Mesendoderm (in vitro differentiated cells): Measurements from ENCODE around the gene ME2.
"Not testable (repeated sequence)": the region's sequence is repeated elsewhere in the genome, so short reads cannot be mapped to it uniquely, and the experiment has no call there.

Experiments
- DNase-seq: peaks from one replicate; pipeline ENCODE4 v3.0.0; 2013
- H2AK5ac ChIP-seq: 2 replicates; pipeline ENCODE4 v1.6.1; 2013; ENCODE audit warnings: low read length, inconsistent platforms
- H2BK120ac ChIP-seq: 2 replicates; pipeline ENCODE4 v1.6.1; 2013; ENCODE audit warnings: low read depth, mild to moderate bottlenecking, low read length, moderate library complexity, mixed read lengths
- H2BK15ac ChIP-seq: replicated peaks from 2 replicates; pipeline ENCODE4 v1.6.1; 2013; ENCODE audit warnings: low read depth, mild to moderate bottlenecking, moderate library complexity
- H2BK5ac ChIP-seq: 2 replicates; pipeline ENCODE4 v1.6.1; 2013; ENCODE audit warnings: low read length, inconsistent platforms
- H3K18ac ChIP-seq: 2 replicates; pipeline ENCODE4 v1.6.1; 2013; ENCODE audit warnings: mild to moderate bottlenecking, low read length, mixed read lengths
- H3K23ac ChIP-seq: one replicate; pipeline ENCODE4 v1.6.1; 2013; ENCODE audit warnings: low read length
- H3K27ac ChIP-seq: 2 replicates; pipeline ENCODE4 v1.5.1; 2013; ENCODE audit warnings: low read depth, mild to moderate bottlenecking, inconsistent platforms, low read length, moderate library complexity
- H3K27me3 ChIP-seq: 2 replicates; pipeline ENCODE4 v1.6.1; 2013; ENCODE audit warnings: low read length, control low read depth, mild to moderate bottlenecking, inconsistent platforms; ENCODE audit not compliant: insufficient read depth, poor library complexity
- H3K36me3 ChIP-seq: 2 replicates; pipeline ENCODE4 v1.6.1; 2013; ENCODE audit warnings: low read length, inconsistent platforms; ENCODE audit not compliant: control insufficient read depth, insufficient read depth
- H3K4ac ChIP-seq: one replicate; pipeline ENCODE4 v1.6.1; 2013; ENCODE audit warnings: low read depth, mild to moderate bottlenecking, low read length, moderate library complexity
- H3K4me1 ChIP-seq: 2 replicates; pipeline ENCODE4 v1.6.1; 2013; ENCODE audit warnings: low read depth, low read length, inconsistent platforms; ENCODE audit not compliant: control insufficient read depth
- H3K4me2 ChIP-seq: 2 replicates; pipeline ENCODE4 v1.6.1; 2013; ENCODE audit warnings: low read length
- H3K4me3 ChIP-seq: 2 replicates; pipeline ENCODE4 v1.5.1; 2013; ENCODE audit warnings: mild to moderate bottlenecking, low read length
- H3K56ac ChIP-seq: one replicate; pipeline ENCODE4 v1.6.1; 2013; ENCODE audit warnings: low read length
- H3K79me1 ChIP-seq: 2 replicates; pipeline ENCODE4 v1.6.1; 2013; ENCODE audit warnings: low read length, inconsistent platforms
- H3K79me2 ChIP-seq: 2 replicates; pipeline ENCODE4 v1.6.1; 2013; ENCODE audit warnings: mild to moderate bottlenecking, low read length; ENCODE audit not compliant: control insufficient read depth, insufficient read depth
- H3K9ac ChIP-seq: 2 replicates; pipeline ENCODE4 v1.6.1; 2013; ENCODE audit warnings: low read length, inconsistent platforms
- H4K5ac ChIP-seq: one replicate; pipeline ENCODE4 v1.6.1; 2013; ENCODE audit warnings: low read length
- H4K8ac ChIP-seq: one replicate; pipeline ENCODE4 v1.6.1; 2013; ENCODE audit warnings: low read depth, mild to moderate bottlenecking, control low read depth, low read length, moderate library complexity
- WGBS: extraction: QIAGEN DNeasy Blood & Tissue Kit; methylation state at CpG from one replicate; pipeline ENCODE4 v1.1.7; 2013; ENCODE audit warnings: low lambda C conversion rate, missing lambda C conversion rate; ENCODE audit not compliant: insufficient coverage; ENCODE audit errors: extremely low coverage; 5-methylcytosine and 5-hydroxymethylcytosine counted together

The ME2 gene

DNA sequence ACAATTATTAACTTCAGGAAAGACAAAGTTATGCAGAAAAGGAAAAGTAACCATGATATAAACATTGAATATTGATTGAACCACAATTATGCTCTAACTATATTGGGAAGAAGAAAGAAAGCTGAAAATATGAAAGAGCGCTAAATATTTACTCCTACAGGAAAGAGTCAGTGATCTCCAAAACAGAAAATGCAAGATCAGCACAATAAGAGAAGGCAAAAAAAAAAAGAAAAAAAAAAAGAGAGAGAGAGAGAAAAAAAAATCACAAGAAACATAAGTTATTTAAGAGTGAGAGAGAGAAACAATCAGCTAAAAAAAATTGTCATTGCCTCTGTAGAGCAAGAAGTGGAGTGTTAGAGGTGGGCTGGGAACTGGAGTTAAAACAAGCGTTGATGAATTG is 60.0 kb downstream of the ME2 start:
- Histone ChIP-seq H3K9ac (no peak overlapping the region), H3K79me2 (no peaks in the 10 kb centered on the region), H3K27me3 (no peaks in the 10 kb centered on the region), H2BK5ac (no peak overlapping the region), H3K4me3 (no peak overlapping the region), H3K23ac (no peak overlapping the region), H3K4ac (no peak overlapping the region), H3K18ac (no peak overlapping the region), H3K56ac (no peak overlapping the region), H4K8ac (no peak overlapping the region), H3K4me2 (no peak overlapping the region), H4K5ac (no peak overlapping the region), H3K4me1 (no peaks in the 10 kb centered on the region), H3K27ac (no peak overlapping the region), H2BK15ac (no peak overlapping the region), H3K36me3 (no peaks in the 10 kb centered on the region), H3K79me1 (no peaks in the 10 kb centered on the region), H2BK120ac (no peak overlapping the region), H2AK5ac (no peak overlapping the region)
- WGBS, result no CpG with 5 or more reads among the region's 2 CpGs
- no peak for DNase-seq

DNA sequence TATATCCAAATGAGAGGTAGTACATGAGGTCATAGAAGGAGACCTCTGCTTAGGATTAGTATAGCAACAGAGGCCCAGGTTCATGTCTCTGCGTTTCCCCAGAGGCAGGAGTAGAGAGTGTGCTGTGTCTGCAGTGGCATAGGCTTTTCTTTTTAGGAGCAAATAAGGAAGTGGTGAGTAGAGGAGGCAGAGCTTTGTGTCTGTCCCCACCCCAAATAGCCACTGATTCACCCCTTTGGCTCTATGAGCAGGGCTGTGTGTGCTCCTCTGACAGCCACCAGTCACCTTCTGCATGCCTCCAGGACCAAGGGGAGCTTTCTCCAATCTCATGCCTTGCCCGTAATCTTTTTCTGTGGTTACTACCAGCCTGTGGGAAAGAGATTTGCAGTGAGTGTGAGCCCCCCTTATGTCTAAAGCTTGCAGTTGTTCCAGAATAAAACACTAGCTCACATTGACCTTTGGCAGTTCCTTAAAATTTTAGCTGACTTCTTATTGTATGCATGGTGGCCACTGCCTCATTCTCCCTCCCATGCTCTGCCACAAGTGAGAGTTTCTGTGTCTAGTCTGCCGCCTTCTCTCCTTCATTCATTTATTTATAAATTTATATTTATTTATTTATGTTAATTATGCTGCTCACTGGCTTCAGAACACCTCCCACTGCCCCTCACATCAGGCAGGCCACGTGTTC is 65.5 kb downstream of the ME2 start:
- H3K23ac ChIP-seq, result no peak overlapping the region
- no peaks in the 10 kb centered on the region for H3K36me3 ChIP-seq

DNA sequence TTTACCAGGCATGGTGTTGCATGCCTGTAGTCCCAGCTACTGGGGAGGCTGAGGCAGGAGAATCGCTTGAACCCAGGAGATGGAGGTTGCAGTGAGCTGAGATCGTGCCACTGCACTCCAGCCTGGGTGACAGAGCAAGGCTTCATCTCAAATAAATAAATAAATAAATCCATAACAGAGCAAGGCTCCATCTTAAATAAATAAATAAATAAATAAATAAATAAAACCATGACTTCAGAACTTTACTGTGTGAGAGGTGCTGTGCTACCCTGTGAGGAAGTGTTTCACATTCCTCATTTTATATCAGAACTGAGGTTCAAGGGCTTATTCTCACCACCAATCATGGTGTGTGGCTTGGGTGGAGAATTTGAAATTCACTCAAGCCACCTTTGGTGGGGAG is 67.0 kb downstream of the ME2 start:
- WGBS, result no CpG with 5 or more reads among the region's 2 CpGs
- H3K18ac ChIP-seq, H3K4me2 ChIP-seq, H3K23ac ChIP-seq, H3K4me1 ChIP-seq, DNase-seq, H3K27me3 ChIP-seq, H3K4ac ChIP-seq, H2BK5ac ChIP-seq, H3K56ac ChIP-seq, H4K8ac ChIP-seq, H3K79me2 ChIP-seq, H3K27ac ChIP-seq, H3K79me1 ChIP-seq, H2AK5ac ChIP-seq, H3K36me3 ChIP-seq, H3K4me3 ChIP-seq, H3K9ac ChIP-seq, H2BK120ac ChIP-seq, H4K5ac ChIP-seq, H2BK15ac ChIP-seq: not testable (repeated sequence)

More for the DNA sequence above, 65.5 kb downstream of the ME2 start:
- H4K5ac ChIP-seq, result no peak overlapping the region
- no peak overlapping the region for H2BK5ac ChIP-seq
- no peak overlapping the region for H4K8ac ChIP-seq
- H3K4me2 ChIP-seq, result no peak overlapping the region
- H2AK5ac ChIP-seq, result no peak overlapping the region
- H3K9ac ChIP-seq, result no peak overlapping the region
- H3K4ac ChIP-seq, result no peak overlapping the region
- H2BK15ac ChIP-seq, result no peak overlapping the region
- H2BK120ac ChIP-seq, result no peak overlapping the region
- H3K56ac ChIP-seq, result no peak overlapping the region
- no peak for DNase-seq
- H3K79me2 ChIP-seq, result no peaks in the 10 kb centered on the region
- no peak overlapping the region for H3K18ac ChIP-seq
- H3K4me3 ChIP-seq, result no peak overlapping the region
- no CpG with 5 or more reads among the region's 4 CpGs for WGBS
- H3K27me3 ChIP-seq, result no peaks in the 10 kb centered on the region
- no peak overlapping the region for H3K27ac ChIP-seq
- no peaks in the 10 kb centered on the region for H3K4me1 ChIP-seq
- no peaks in the 10 kb centered on the region for H3K79me1 ChIP-seq

DNA sequence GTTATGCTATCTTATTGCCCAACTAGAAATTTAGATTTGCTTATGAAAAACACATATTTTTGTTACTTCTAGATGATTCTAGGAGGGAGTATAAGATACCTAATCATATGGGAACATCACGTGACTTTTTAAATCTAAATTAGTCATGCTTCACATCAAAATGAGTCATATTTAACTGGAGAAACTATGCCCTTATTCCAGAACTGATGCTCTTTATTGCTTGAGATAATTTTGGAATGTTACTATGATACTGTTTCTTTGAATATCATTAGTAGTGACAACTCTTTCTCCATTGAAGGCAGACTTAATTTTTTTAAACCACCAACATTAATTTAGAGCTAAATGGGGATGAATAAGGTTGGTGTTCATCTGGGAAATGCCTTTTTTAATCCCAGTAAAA is 69.0 kb downstream of the ME2 start:
- Histone ChIP-seq H3K4me1 (no peaks in the 10 kb centered on the region), H3K79me1 (no peaks in the 10 kb centered on the region), H2BK15ac (no peak overlapping the region), H3K27me3 (no peaks in the 10 kb centered on the region), H2BK5ac (no peak overlapping the region), H2AK5ac (no peak overlapping the region), H3K56ac (no peak overlapping the region), H3K36me3 (no peaks in the 10 kb centered on the region), H3K4me2 (no peak overlapping the region), H3K18ac (no peak overlapping the region), H3K4ac (no peak overlapping the region), H3K27ac (no peak overlapping the region), H4K5ac (no peak overlapping the region), H3K23ac (no peak overlapping the region), H3K4me3 (no peak overlapping the region), H4K8ac (no peak overlapping the region), H3K79me2 (no peaks in the 10 kb centered on the region), H3K9ac (no peak overlapping the region), H2BK120ac (no peak overlapping the region)
- DNase-seq, result no peak
- no CpG with 5 or more reads among the region's 1 CpG for WGBS

DNA sequence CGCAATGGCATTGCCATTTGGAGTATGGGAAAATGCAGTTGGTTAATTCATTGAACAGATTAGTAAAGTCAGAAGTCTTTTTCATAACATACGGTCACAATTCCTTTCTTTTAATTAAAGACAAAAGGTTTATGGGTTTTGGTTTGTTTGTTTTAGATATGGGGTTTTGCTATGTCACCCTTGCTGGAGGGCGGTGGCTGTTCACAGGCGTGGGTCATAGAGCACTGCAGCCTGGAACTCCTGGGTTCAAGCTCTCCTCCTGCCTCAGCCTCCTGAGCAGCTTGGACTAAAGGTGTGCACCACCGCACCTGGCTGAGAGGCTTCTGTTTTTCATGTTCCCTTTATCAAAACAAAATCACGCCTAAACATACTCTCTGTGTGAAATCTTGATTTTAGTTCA is 70.3 kb downstream of the ME2 start:
- H4K8ac ChIP-seq, result no peak overlapping the region
- no peak overlapping the region for H2AK5ac ChIP-seq
- no peak overlapping the region for H2BK120ac ChIP-seq
- no peak for DNase-seq
- H3K27me3 ChIP-seq, result no peaks in the 10 kb centered on the region
- no peak overlapping the region for H3K4ac ChIP-seq
- H3K4me2 ChIP-seq, result no peak overlapping the region
- H3K79me2 ChIP-seq, result no peaks in the 10 kb centered on the region
- H3K4me1 ChIP-seq, result no peaks in the 10 kb centered on the region
- no peak overlapping the region for H3K56ac ChIP-seq
- no peak overlapping the region for H3K27ac ChIP-seq
- H2BK15ac ChIP-seq, result no peak overlapping the region
- no peak overlapping the region for H3K23ac ChIP-seq
- H4K5ac ChIP-seq, result no peak overlapping the region
- no peaks in the 10 kb centered on the region for H3K36me3 ChIP-seq
- no peak overlapping the region for H3K9ac ChIP-seq
- WGBS, result no CpG with 5 or more reads among the region's 6 CpGs
- H3K18ac ChIP-seq, result no peak overlapping the region
- H3K79me1 ChIP-seq, result no peaks in the 10 kb centered on the region
- H2BK5ac ChIP-seq, result no peak overlapping the region
- no peak overlapping the region for H3K4me3 ChIP-seq

GRCh38 chr18:50950626-50951025 is 71.7 kb downstream of the ME2 start:
- H3K36me3 ChIP-seq, result no peaks in the 10 kb centered on the region
- no peak overlapping the region for H2AK5ac ChIP-seq
- H3K4me2 ChIP-seq, result no peak overlapping the region
- H3K23ac ChIP-seq, result no peak overlapping the region
- H2BK5ac ChIP-seq, result no peak overlapping the region
- H4K5ac ChIP-seq, result no peak overlapping the region
- H3K4me3 ChIP-seq, result no peak overlapping the region
- no peak overlapping the region for H2BK15ac ChIP-seq
- no peak for DNase-seq
- no peak overlapping the region for H3K4ac ChIP-seq
- H3K9ac ChIP-seq, result no peak overlapping the region
- no peak overlapping the region for H3K18ac ChIP-seq
- no peak overlapping the region for H2BK120ac ChIP-seq
- no peaks in the 10 kb centered on the region for H3K79me2 ChIP-seq
- no peaks in the 10 kb centered on the region for H3K4me1 ChIP-seq
- no peak overlapping the region for H3K27ac ChIP-seq
- H3K27me3 ChIP-seq, result no peaks in the 10 kb centered on the region
- no peak overlapping the region for H4K8ac ChIP-seq
- WGBS, result no CpG with 5 or more reads among the region's 4 CpGs
- H3K56ac ChIP-seq, result no peak overlapping the region
- no peaks in the 10 kb centered on the region for H3K79me1 ChIP-seq
